Mucosa of descending colon (tissue), 3 donors: Measurements from ENCODE around the gene ZC3H13. TPM values are rescaled to one million over a fixed set of nuclear protein-coding genes. Genes with fewer than 3 reads are reported as not detected.

ENCODE experiments used
- ATAC-seq: fragments of 200-7000 bp; cut with Tn5 transposase; one replicate; pipeline ENCODE4 v1.9.1; 2020; ENCODE audit warnings: mild to moderate bottlenecking, moderate library complexity
- DNase-seq, 3 donors: peaks; one replicate each; pipeline ENCODE4 v3.0.0-alpha.2; 2020
- H3K36me3 ChIP-seq: fragments of 200-600 bp; one replicate; pipeline ENCODE4 v1.8.0; 2021; ENCODE audit warnings: low read depth, mild to moderate bottlenecking
- H3K4me1 ChIP-seq: fragments of 200-600 bp; one replicate; pipeline ENCODE4 v1.8.0; 2021; ENCODE audit warnings: low read depth, mild to moderate bottlenecking
- H3K4me3 ChIP-seq: fragments of 200-600 bp; one replicate; pipeline ENCODE4 v1.8.0; 2021; ENCODE audit warnings: mild to moderate bottlenecking
- H3K9me3 ChIP-seq: fragments of 200-600 bp; one replicate; pipeline ENCODE4 v1.8.0; 2021; ENCODE audit warnings: mild to moderate bottlenecking
- intact Hi-C, 2 donors: fragments of 100-400 bp; cut with DNase I in 1 of 2; cut with micrococcal nuclease in 1 of 2; formaldehyde crosslinking; loops; one replicate each; pipeline versions ENCODE4 v1.11.0 to v1.11.1; 2022; cut with DNase I, micrococcal nuclease
- total RNA-seq, 3 donors: library from RNA; stranded (reverse); fragmentation: NEBNext Ultra II Directional in 2 of 3; extraction: Animal tissue kit (Norgen Biotek cat#: 25700) in 2 of 3; gene quantifications; one replicate each; pipeline versions ENCODE4 v1.2.1 to v1.2.4, GENCODE V29; 2021 to 2023
- TF ChIP-seq, protein P1 (sequence below): fragments of 200-600 bp; IDR thresholded peaks from one replicate; pipeline ENCODE4 v1.8.0; 2022; ENCODE audit warnings: antibody characterized with exemption, mild to moderate bottlenecking
- donor health status: DM: no; HTN: no; CAD: no; lungs with moderate emphysema.
- donor health status: DM: no; HTN: no; CAD: no.
- donor health status: DM: no; HTN: yes; CAD: no.

The ZC3H13 gene
- total RNA-seq, 3 donors from 2014 or later = 26.6 to 70.9 (median 29.5) TPM

DNA sequence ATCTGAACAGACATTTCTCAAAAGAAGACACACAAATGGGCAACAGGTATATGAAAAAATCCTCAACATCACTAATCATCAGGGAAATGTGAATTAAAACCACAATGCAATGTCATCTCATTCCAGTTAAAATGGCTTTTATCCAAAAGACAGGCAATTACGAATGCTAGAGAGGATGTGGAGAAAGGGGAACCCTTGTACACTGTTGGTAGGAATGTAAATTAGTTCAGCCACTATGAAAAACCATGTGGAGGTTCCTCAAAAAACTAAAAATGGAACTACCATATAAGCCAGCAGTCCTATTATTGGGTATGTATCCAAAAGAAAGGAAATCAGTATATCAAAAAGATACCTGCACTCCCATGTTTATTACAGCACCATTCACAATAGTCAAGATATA lies 24.7 kb upstream of the ZC3H13 start:
- DNase-seq = no peak
- no peak overlapping the region for H3K4me3 ChIP-seq
- no peaks in the 10 kb centered on the region for H3K4me1 ChIP-seq
- no peak for ATAC-seq
- intact Hi-C loops = no loop called here
- no peaks in the 10 kb centered on the region for H3K9me3 ChIP-seq
- H3K36me3 ChIP-seq = no peaks in the 10 kb centered on the region
- TF ChIP-seq, protein P1, sequence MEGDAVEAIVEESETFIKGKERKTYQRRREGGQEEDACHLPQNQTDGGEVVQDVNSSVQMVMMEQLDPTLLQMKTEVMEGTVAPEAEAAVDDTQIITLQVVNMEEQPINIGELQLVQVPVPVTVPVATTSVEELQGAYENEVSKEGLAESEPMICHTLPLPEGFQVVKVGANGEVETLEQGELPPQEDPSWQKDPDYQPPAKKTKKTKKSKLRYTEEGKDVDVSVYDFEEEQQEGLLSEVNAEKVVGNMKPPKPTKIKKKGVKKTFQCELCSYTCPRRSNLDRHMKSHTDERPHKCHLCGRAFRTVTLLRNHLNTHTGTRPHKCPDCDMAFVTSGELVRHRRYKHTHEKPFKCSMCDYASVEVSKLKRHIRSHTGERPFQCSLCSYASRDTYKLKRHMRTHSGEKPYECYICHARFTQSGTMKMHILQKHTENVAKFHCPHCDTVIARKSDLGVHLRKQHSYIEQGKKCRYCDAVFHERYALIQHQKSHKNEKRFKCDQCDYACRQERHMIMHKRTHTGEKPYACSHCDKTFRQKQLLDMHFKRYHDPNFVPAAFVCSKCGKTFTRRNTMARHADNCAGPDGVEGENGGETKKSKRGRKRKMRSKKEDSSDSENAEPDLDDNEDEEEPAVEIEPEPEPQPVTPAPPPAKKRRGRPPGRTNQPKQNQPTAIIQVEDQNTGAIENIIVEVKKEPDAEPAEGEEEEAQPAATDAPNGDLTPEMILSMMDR = no peak

DNA sequence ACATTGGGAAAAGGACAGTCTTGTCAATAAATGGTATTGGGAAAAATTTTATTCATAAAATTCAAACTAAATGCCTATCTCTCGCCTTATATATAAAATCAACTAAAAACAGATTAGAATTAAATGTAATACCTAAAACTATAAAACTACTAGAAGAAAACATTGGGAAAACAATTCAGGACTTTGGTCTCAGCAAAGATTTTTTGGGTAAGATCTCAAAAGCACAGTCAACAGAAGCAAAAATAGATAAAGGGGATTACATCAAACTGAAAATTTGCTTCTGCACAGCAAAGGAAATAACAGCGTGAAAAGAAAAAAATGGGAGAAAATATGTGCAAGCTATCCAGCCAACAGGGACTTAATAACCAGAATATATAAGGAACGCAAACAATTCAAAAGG lies 24.3 kb upstream of the ZC3H13 start:
- intact Hi-C loops = no loop called here
- no peak for ATAC-seq
- Histone ChIP-seq H3K4me3 (no peak overlapping the region), H3K36me3 (no peaks in the 10 kb centered on the region), H3K9me3 (no peaks in the 10 kb centered on the region), H3K4me1 (no peaks in the 10 kb centered on the region)
- TF ChIP-seq, protein P1 = no peak
- DNase-seq = no peak

DNA sequence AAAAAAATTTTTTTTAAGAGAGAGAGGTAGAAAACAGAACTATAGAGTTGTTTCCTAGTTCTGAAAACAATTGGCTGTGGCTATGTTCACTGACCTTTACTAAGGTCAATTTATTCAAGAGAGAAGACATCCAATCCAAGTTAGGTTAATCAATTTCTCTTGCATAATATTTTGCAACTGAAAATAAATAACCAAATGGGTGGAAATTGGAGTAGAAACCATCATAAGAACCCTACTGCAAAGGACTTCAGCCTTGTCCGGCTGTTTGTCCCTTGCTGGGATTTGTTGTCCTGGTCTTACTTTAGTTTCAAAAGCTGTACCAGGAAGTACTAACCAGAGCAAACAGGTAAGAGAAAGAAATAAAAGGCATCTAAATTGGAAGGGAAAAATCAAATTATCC lies 23.3 kb upstream of the ZC3H13 start:
- DNase-seq = no peak
- TF ChIP-seq, protein P1 = no peak
- no peaks in the 10 kb centered on the region for H3K9me3 ChIP-seq
- H3K4me1 ChIP-seq = no peaks in the 10 kb centered on the region
- H3K36me3 ChIP-seq = no peaks in the 10 kb centered on the region
- ATAC-seq = no peak
- H3K4me3 ChIP-seq = no peak overlapping the region
- intact Hi-C loops = no loop called here

DNA sequence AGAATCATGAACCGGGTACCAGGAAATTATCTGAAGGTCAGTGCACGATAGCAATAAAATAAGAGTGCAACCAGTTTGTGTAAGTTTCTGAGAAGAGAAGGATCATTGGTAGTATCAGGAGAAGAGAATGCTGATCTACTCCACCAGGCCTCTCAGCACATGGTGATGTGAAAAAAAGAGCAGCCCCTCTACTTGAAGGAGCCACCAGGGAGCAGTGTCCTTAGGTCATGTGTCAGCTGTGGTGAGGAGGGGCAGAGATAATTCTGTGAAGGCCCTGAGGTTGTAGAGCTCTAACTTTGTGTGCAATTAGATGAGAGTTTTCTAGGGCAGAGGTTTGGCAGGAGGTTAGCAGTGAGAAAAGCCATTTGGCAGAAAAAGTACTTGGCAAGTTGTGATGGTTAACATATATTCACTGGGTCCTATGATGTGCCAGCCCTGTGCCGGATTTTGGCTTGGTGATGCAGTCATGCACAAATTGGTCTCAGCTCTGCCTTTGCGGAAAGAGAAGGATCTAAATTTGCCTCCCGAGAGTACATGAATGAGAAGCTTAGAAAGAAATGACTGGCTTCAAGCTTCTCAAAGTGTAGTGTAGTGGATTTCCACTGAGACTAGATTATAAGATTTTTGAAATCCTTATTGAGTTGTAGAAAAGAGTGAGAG lies 19.2 kb upstream of the ZC3H13 start:
- intact Hi-C loops = no loop called here
- ATAC-seq (no peak), DNase-seq (no peak)
- Histone ChIP-seq H3K4me3 (no peak overlapping the region), H3K4me1 (no peaks in the 10 kb centered on the region), H3K9me3 (no peaks in the 10 kb centered on the region), H3K36me3 (no peaks in the 10 kb centered on the region)
- TF ChIP-seq, protein P1 = no peak

DNA sequence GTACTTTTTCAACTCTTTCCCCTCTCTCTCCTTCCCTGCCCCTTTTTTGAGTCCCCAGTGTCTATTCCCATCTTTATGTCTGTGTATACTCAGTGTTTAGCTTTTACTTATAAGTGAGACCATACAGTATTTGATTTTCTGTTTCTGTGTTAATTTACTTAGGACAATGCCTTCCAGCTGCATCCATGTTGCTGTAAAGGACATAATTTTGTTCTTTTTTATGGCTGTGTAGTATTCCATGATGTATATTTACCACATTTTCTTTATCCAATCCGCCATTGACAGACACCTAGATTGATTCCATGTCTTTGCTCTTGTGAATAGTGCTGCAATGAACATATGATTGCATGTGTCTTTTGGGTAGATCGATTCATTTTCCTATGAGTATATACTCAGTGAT lies 10.7 kb upstream of the ZC3H13 start:
- TF ChIP-seq, protein P1 = no peak
- H3K4me3 ChIP-seq = no peak overlapping the region
- no peak for ATAC-seq
- H3K4me1 ChIP-seq = no peaks in the 10 kb centered on the region
- no peaks in the 10 kb centered on the region for H3K36me3 ChIP-seq
- no peak for DNase-seq
- no peaks in the 10 kb centered on the region for H3K9me3 ChIP-seq
- intact Hi-C loops = no loop called here

DNA sequence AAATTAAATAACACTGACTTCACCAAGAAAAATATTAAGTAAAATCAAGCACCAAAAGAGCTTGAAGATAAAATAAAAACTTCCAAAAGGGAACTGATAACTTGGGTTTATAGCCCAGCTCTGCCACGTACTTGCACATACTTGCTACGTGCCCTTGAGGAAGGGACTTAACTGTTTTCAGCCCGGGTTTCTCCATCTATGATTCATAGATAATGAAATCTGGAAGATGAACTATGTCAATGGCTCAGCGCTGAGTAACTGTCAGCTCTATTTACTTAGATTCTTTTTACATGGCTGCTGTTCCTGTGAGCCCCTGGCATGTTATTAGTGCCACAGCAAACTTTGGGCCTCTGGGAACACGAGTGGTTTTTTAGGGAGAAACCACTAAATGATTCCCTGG lies 9.6 kb upstream of the ZC3H13 start:
- DNase-seq (no peak), ATAC-seq (no peak)
- H3K4me3 ChIP-seq = no peak overlapping the region
- intact Hi-C loops = no loop called here
- TF ChIP-seq, protein P1 = no peak
- no peaks in the 10 kb centered on the region for H3K4me1 ChIP-seq
- H3K9me3 ChIP-seq = no peaks in the 10 kb centered on the region
- no peaks in the 10 kb centered on the region for H3K36me3 ChIP-seq
